Left hindlimb (tissue), 1 donor: ENCODE measurements around the gene DOCK9.
"Not testable (repeated sequence)": the region's sequence is repeated elsewhere in the genome, so short reads cannot be mapped to it uniquely, and the experiment has no call there.

Source experiments
- DNase-seq: peaks from one replicate; pipeline ENCODE4 v3.0.0-alpha.2; 2018

DOCK9 gene

GRCh38 chr13:98813993-98814392 is 163.9 kb downstream of the DOCK9 start:
- DNase-seq: no peak

GRCh38 chr13:98812186-98812790 is 165.6 kb downstream of the DOCK9 start:
- not testable (repeated sequence) for DNase-seq

GRCh38 chr13:98810746-98811145 is 167.1 kb downstream of the DOCK9 start:
- DNase-seq: no peak

GRCh38 chr13:98809345-98809777 is 168.5 kb downstream of the DOCK9 start:
- no peak for DNase-seq

GRCh38 chr13:98807774-98808173 is 170.1 kb downstream of the DOCK9 start:
- no peak for DNase-seq

GRCh38 chr13:98804336-98804855 is 173.5 kb downstream of the DOCK9 start:
- DNase-seq: no peak

- no peak for DNase-seq
These were observed 173.9 kb downstream of the DOCK9 start for GRCh38 chr13:98803921-98804320.

GRCh38 chr13:98803111-98803561 is 174.7 kb downstream of the DOCK9 start:
- DNase-seq: no peak

- DNase-seq: no peak
These were observed 175.3 kb downstream of the DOCK9 start for GRCh38 chr13:98802559-98802958.

- DNase-seq: no peak
These were observed 176.0 kb downstream of the DOCK9 start for GRCh38 chr13:98801626-98802418.

GRCh38 chr13:98800078-98800477 is 177.8 kb downstream of the DOCK9 start:
- DNase-seq: no peak

- no peak for DNase-seq
These were observed 178.8 kb downstream of the DOCK9 start for GRCh38 chr13:98798849-98799645.

GRCh38 chr13:98797456-98797855 is 180.4 kb downstream of the DOCK9 start:
- no peak for DNase-seq

- no peak for DNase-seq
These were observed 181.1 kb downstream of the DOCK9 start for GRCh38 chr13:98796798-98797197.

GRCh38 chr13:98796191-98796590 is 181.7 kb downstream of the DOCK9 start:
- DNase-seq: no peak

GRCh38 chr13:98795220-98795619 is 182.6 kb downstream of the DOCK9 start:
- no peak for DNase-seq

GRCh38 chr13:98794498-98794897 is 183.4 kb downstream of the DOCK9 start:
- no peak for DNase-seq

GRCh38 chr13:98792785-98793495 is 184.9 kb downstream of the DOCK9 start:
- no peak for DNase-seq

GRCh38 chr13:98792321-98792720 is 185.5 kb downstream of the DOCK9 start:
- no peak for DNase-seq

- no peak for DNase-seq
These were observed 186.3 kb downstream of the DOCK9 start for GRCh38 chr13:98791611-98792010.

- DNase-seq: no peak
These were observed 189.9 kb downstream of the DOCK9 start for GRCh38 chr13:98787996-98788395.

- no peak for DNase-seq
These were observed 190.7 kb downstream of the DOCK9 start for GRCh38 chr13:98787173-98787572.

GRCh38 chr13:98786023-98786422 is 191.8 kb downstream of the DOCK9 start:
- DNase-seq: no peak
